Lower lobe of right lung (tissue), 2 donors: ENCODE data around the gene FNTB. TPM values are rescaled to one million over a fixed set of nuclear protein-coding genes. Genes with fewer than 3 reads are reported as not detected.
A peak's percentile ranks its signal among the peaks of the same experiment; 100 is the strongest.

Source experiments
- ATAC-seq, 2 donors: fragments of 200-7000 bp; cut with Tn5 transposase; one replicate each; pipeline ENCODE4 v1.9.1; 2020 to 2022; ENCODE audit warnings: mild to moderate bottlenecking in 2 of 2, moderate library complexity in 2 of 2
- DNase-seq: peaks from one replicate; pipeline ENCODE4 v3.0.0-alpha.2; 2020
- H3K27ac ChIP-seq: fragments of 200-600 bp; one replicate; pipeline ENCODE4 v1.8.0; 2022
- H3K27me3 ChIP-seq: fragments of 200-600 bp; one replicate; pipeline ENCODE4 v1.8.0; 2022; ENCODE audit warnings: low read depth
- H3K36me3 ChIP-seq: fragments of 200-600 bp; one replicate; pipeline ENCODE4 v1.8.0; 2022; ENCODE audit warnings: mild to moderate bottlenecking
- H3K4me1 ChIP-seq: fragments of 200-600 bp; one replicate; pipeline ENCODE4 v1.8.0; 2022
- H3K4me3 ChIP-seq: fragments of 200-600 bp; one replicate; pipeline ENCODE4 v1.8.0; 2022; ENCODE audit warnings: mild to moderate bottlenecking
- H3K9me3 ChIP-seq: fragments of 200-600 bp; one replicate; pipeline ENCODE4 v1.8.0; 2022
- CTCF ChIP-seq: fragments of 200-600 bp; IDR thresholded peaks from one replicate; pipeline ENCODE4 v1.8.0; 2022; ENCODE audit warnings: antibody characterized with exemption, mild to moderate bottlenecking
- intact Hi-C: fragments of 100-400 bp; cut with DNase I; formaldehyde crosslinking; loops from one replicate; pipeline ENCODE4 v1.11.0; 2022
- total RNA-seq: library from RNA; stranded (reverse); fragmentation: NEBNext Ultra II Directional; extraction: Animal tissue kit (Norgen Biotek cat#: 25700); gene quantifications from one replicate; pipeline ENCODE4 v1.2.1, GENCODE V29; 2021
- donor health status: DM: no; HTN: yes; CAD: no; lungs with severe emphysema.

The FNTB gene
- total RNA-seq, 1 donor from 2014 or later: 14.0 TPM

- intact Hi-C loops: no loop called here
- Histone ChIP-seq H3K9me3 (no peaks in the 10 kb centered on the region), H3K4me3 (no peak overlapping the region), H3K36me3 (peaks cover 40% of the 10 kb centered on the region), H3K4me1 (no peaks in the 10 kb centered on the region), H3K27me3 (no peaks in the 10 kb centered on the region), H3K27ac (no peak overlapping the region)
- TF ChIP-seq CTCF: no peak
- DNase-seq (no peak), ATAC-seq (no peak)
These were observed 46.9 kb upstream of the FNTB start for GRCh38 chr14:64939817-64940190.

GRCh38 chr14:64940336-64940910 lies 46.3 kb upstream of the FNTB start:
- intact Hi-C loops: no loop called here
- Histone ChIP-seq H3K4me3 (no peak overlapping the region), H3K27ac (no peak overlapping the region), H3K9me3 (no peaks in the 10 kb centered on the region), H3K27me3 (no peaks in the 10 kb centered on the region), H3K36me3 (peaks cover 40% of the 10 kb centered on the region), H3K4me1 (no peaks in the 10 kb centered on the region)
- DNase-seq (no peak), ATAC-seq (no peak)
- no peak for TF ChIP-seq CTCF

- H3K27me3 ChIP-seq: no peaks in the 10 kb centered on the region
- H3K4me1 ChIP-seq: no peaks in the 10 kb centered on the region
- H3K9me3 ChIP-seq: no peaks in the 10 kb centered on the region
- no peak for TF ChIP-seq CTCF
- ATAC-seq: peak in 1 of 2 donors; percentile 9
- H3K36me3 ChIP-seq: peaks cover 40% of the 10 kb centered on the region
- no peak within 1 kb of the TSS for H3K27ac ChIP-seq
- no peak within 1 kb of the TSS for H3K4me3 ChIP-seq
- DNase-seq: no peak
- intact Hi-C loops: no loop called here
These were observed 44.1 kb upstream of the FNTB start, which contains the start of gene GPX2 for GRCh38 chr14:64942531-64943111. TSS of gene GPX2 (minus strand) at chr14:64942745. CDS start at chr14:64942726, 19 bp downstream.

- Histone ChIP-seq H3K27me3 (no peaks in the 10 kb centered on the region), H3K27ac (no peak overlapping the region), H3K9me3 (no peaks in the 10 kb centered on the region), H3K4me3 (no peak overlapping the region), H3K4me1 (no peaks in the 10 kb centered on the region), H3K36me3 (peaks cover 36% of the 10 kb centered on the region)
- intact Hi-C loops: no loop called here
- DNase-seq: no peak
- TF ChIP-seq CTCF: no peak
- ATAC-seq: no peak
These were observed 43.1 kb upstream of the FNTB start for GRCh38 chr14:64943556-64943955.

- Histone ChIP-seq H3K9me3 (no peaks in the 10 kb centered on the region), H3K27ac (no peak overlapping the region), H3K27me3 (no peaks in the 10 kb centered on the region), H3K4me1 (no peaks in the 10 kb centered on the region), H3K36me3 (peaks cover 31% of the 10 kb centered on the region), H3K4me3 (no peak overlapping the region)
- ATAC-seq (no peak), DNase-seq (no peak)
- intact Hi-C loops: no loop called here
- no peak for TF ChIP-seq CTCF
These were observed 42.7 kb upstream of the FNTB start for GRCh38 chr14:64944041-64944440.
